WTC11 (cell line): Measurements from ENCODE around the gene PGGT1B. TPM values are rescaled to one million over a fixed set of nuclear protein-coding genes. Genes with fewer than 3 reads are reported as not detected.

ENCODE experiments used
- ATAC-seq: fragments of 200-7000 bp; cut with Tn5 transposase; 2 replicates; pipeline ENCODE4 v1.10.0; 2021; ENCODE audit warnings: mild to moderate bottlenecking, moderate library complexity
- CTCF ChIA-PET: fragments of 300-600 bp; sonication (Branson Sonifier 250); formaldehyde crosslinking; loops from one replicate; lab custom pipeline; 2021; ENCODE audit warnings: antibody characterized with exemption; lab: Charles Lee
- POLR2A ChIA-PET: fragments of 350-600 bp; sonication (Branson Sonifier 250); formaldehyde crosslinking; loops from one replicate; lab custom pipeline; 2021; ENCODE audit warnings: antibody characterized with exemption; lab: Charles Lee
- DNase-seq: peaks from one replicate; pipeline ENCODE4 v3.0.0; 2021; ENCODE audit warnings: low spot score
- H3K27ac Mint-ChIP-seq: 2 replicates; pipeline ENCODE4 v1.8.0; 2021; ENCODE audit warnings: mixed read lengths
- H3K27me3 Mint-ChIP-seq: 2 replicates; pipeline ENCODE4 v1.8.0; 2021; ENCODE audit warnings: low read depth, mild to moderate bottlenecking, moderate library complexity, mixed read lengths
- H3K36me3 Mint-ChIP-seq: 2 replicates; pipeline ENCODE4 v1.8.0; 2021; ENCODE audit warnings: mixed read lengths
- H3K4me1 Mint-ChIP-seq: 2 replicates; pipeline ENCODE4 v1.8.0; 2022; ENCODE audit warnings: mixed read lengths
- H3K4me3 Mint-ChIP-seq: 2 replicates; pipeline ENCODE4 v1.8.0; 2021; ENCODE audit warnings: mild to moderate bottlenecking, moderate library complexity, mixed read lengths
- H3K9me3 Mint-ChIP-seq: 2 replicates; pipeline ENCODE4 v1.8.0; 2021; ENCODE audit warnings: mixed read lengths
- ESRRA ChIP-seq: sonication (generic); formaldehyde crosslinking; IDR thresholded peaks from 2 replicates; pipeline ENCODE4 v1.8.1; 2022; ENCODE audit warnings: mild to moderate bottlenecking, missing genetic modification reagents, borderline replicate concordance
- FOXJ3 ChIP-seq: sonication (generic); formaldehyde crosslinking; IDR thresholded peaks from 2 replicates; pipeline ENCODE4 v1.9.0; 2021; ENCODE audit warnings: missing genetic modification reagents, mild to moderate bottlenecking, borderline replicate concordance
- FOXP1 ChIP-seq: sonication (generic); formaldehyde crosslinking; IDR thresholded peaks from 2 replicates; pipeline ENCODE4 v1.8.0; 2022; ENCODE audit warnings: missing genetic modification reagents, mild to moderate bottlenecking, moderate library complexity, borderline replicate concordance
- KAT7 ChIP-seq: sonication (generic); formaldehyde crosslinking; IDR thresholded peaks from 2 replicates; pipeline ENCODE4 v1.8.1; 2023; ENCODE audit warnings: missing genetic modification reagents, mild to moderate bottlenecking, borderline replicate concordance
- NR3C1 ChIP-seq: sonication (generic); formaldehyde crosslinking; conservative IDR thresholded peaks from 2 replicates; pipeline ENCODE4 v1.8.1; 2023; ENCODE audit warnings: low read depth, mild to moderate bottlenecking, missing genetic modification reagents
- PRRX2 ChIP-seq: fragments of 250-450 bp; sonication (Bioruptor Pico); IDR thresholded peaks from 2 replicates; pipeline ENCODE4 v1.8.0; 2021; ENCODE audit warnings: mild to moderate bottlenecking
- SP1 ChIP-seq: sonication (generic); formaldehyde crosslinking; conservative IDR thresholded peaks from 2 replicates; pipeline ENCODE4 v1.8.1; 2022; ENCODE audit warnings: missing genetic modification reagents
- TP53 ChIP-seq: sonication (generic); formaldehyde crosslinking; IDR thresholded peaks from 2 replicates; pipeline ENCODE4 v1.8.1; 2023; ENCODE audit warnings: mild to moderate bottlenecking, missing genetic modification reagents
- ZNF416 ChIP-seq: fragments of 250-450 bp; sonication (Bioruptor Pico); IDR thresholded peaks from 2 replicates; pipeline ENCODE4 v1.9.0; 2021; ENCODE audit warnings: mild to moderate bottlenecking, inconsistent platforms
- total RNA-seq: library from RNA; stranded (reverse); gene quantifications from 3 replicates; pipeline ENCODE4 v1.2.3, GENCODE V29; 2021
- TF ChIP-seq, protein P1 (sequence below): sonication (generic); formaldehyde crosslinking; IDR thresholded peaks from 2 replicates; pipeline ENCODE4 v1.8.0; 2022; ENCODE audit warnings: missing genetic modification reagents
- TF ChIP-seq, protein P2 (sequence below): sonication (generic); formaldehyde crosslinking; IDR thresholded peaks from 2 replicates; pipeline ENCODE4 v1.8.1; 2023; ENCODE audit warnings: mild to moderate bottlenecking, missing genetic modification reagents
- TF ChIP-seq, protein P3 (sequence below): sonication (generic); formaldehyde crosslinking; IDR thresholded peaks from 2 replicates; pipeline ENCODE4 v1.8.0; 2022; ENCODE audit warnings: mild to moderate bottlenecking, missing genetic modification reagents
- TF ChIP-seq, protein P4 (sequence below): sonication (generic); formaldehyde crosslinking; IDR thresholded peaks from 2 replicates; pipeline ENCODE4 v1.8.1; 2023; ENCODE audit warnings: mild to moderate bottlenecking, moderate library complexity, missing genetic modification reagents
- TF ChIP-seq, protein P5 (sequence below): sonication (generic); formaldehyde crosslinking; IDR thresholded peaks from 2 replicates; pipeline ENCODE4 v1.8.1; 2023; ENCODE audit warnings: mild to moderate bottlenecking, missing genetic modification reagents, moderate library complexity
- TF ChIP-seq, protein P6 (sequence below): sonication (generic); formaldehyde crosslinking; IDR thresholded peaks from 2 replicates; pipeline ENCODE4 v1.8.0; 2022; ENCODE audit warnings: mild to moderate bottlenecking, missing genetic modification reagents
- TF ChIP-seq, protein P7 (sequence below): sonication (generic); formaldehyde crosslinking; IDR thresholded peaks from 2 replicates; pipeline ENCODE4 v1.8.1; 2023; ENCODE audit warnings: mild to moderate bottlenecking, missing genetic modification reagents, borderline replicate concordance
- TF ChIP-seq, protein P8 (sequence below): fragments of 200-600 bp; IDR thresholded peaks from 2 replicates; pipeline ENCODE4 v1.8.0; 2022; ENCODE audit warnings: antibody characterized with exemption

Gene PGGT1B
- total RNA-seq, 1 experiment from 2014 or later = 43.0 TPM

DNA sequence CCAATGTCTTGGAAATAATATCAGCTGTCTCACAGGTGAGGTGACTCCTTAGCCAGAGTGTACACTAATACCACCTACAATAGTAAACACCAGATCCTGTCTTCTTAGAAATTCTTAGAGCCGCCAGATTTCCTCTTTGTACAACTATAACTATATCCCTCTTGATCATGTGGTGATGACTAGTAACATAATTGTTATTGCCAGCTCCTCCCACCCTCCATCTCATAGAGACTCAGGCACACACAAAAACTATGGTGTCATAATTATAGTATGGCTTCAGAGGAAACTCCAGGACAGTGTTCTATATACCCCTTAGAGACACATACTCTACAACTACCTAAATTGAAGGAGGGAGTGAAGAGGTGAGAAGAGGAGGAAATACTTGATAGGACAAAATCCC is 33.1 kb downstream of the PGGT1B start:
- no peak overlapping the region for H3K4me3 Mint-ChIP-seq
- POLR2A ChIA-PET = no interaction called here
- no peaks in the 10 kb centered on the region for H3K4me1 Mint-ChIP-seq
- TF ChIP-seq, protein P1, sequence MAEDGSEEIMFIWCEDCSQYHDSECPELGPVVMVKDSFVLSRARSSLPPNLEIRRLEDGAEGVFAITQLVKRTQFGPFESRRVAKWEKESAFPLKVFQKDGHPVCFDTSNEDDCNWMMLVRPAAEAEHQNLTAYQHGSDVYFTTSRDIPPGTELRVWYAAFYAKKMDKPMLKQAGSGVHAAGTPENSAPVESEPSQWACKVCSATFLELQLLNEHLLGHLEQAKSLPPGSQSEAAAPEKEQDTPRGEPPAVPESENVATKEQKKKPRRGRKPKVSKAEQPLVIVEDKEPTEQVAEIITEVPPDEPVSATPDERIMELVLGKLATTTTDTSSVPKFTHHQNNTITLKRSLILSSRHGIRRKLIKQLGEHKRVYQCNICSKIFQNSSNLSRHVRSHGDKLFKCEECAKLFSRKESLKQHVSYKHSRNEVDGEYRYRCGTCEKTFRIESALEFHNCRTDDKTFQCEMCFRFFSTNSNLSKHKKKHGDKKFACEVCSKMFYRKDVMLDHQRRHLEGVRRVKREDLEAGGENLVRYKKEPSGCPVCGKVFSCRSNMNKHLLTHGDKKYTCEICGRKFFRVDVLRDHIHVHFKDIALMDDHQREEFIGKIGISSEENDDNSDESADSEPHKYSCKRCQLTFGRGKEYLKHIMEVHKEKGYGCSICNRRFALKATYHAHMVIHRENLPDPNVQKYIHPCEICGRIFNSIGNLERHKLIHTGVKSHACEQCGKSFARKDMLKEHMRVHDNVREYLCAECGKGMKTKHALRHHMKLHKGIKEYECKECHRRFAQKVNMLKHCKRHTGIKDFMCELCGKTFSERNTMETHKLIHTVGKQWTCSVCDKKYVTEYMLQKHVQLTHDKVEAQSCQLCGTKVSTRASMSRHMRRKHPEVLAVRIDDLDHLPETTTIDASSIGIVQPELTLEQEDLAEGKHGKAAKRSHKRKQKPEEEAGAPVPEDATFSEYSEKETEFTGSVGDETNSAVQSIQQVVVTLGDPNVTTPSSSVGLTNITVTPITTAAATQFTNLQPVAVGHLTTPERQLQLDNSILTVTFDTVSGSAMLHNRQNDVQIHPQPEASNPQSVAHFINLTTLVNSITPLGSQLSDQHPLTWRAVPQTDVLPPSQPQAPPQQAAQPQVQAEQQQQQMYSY = no peak
- TF ChIP-seq, protein P2, sequence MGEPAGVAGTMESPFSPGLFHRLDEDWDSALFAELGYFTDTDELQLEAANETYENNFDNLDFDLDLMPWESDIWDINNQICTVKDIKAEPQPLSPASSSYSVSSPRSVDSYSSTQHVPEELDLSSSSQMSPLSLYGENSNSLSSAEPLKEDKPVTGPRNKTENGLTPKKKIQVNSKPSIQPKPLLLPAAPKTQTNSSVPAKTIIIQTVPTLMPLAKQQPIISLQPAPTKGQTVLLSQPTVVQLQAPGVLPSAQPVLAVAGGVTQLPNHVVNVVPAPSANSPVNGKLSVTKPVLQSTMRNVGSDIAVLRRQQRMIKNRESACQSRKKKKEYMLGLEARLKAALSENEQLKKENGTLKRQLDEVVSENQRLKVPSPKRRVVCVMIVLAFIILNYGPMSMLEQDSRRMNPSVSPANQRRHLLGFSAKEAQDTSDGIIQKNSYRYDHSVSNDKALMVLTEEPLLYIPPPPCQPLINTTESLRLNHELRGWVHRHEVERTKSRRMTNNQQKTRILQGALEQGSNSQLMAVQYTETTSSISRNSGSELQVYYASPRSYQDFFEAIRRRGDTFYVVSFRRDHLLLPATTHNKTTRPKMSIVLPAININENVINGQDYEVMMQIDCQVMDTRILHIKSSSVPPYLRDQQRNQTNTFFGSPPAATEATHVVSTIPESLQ (CRISPR knock-in tag) = no peak
- TF ChIP-seq FOXP1 = no peak
- TF ChIP-seq, protein P3, sequence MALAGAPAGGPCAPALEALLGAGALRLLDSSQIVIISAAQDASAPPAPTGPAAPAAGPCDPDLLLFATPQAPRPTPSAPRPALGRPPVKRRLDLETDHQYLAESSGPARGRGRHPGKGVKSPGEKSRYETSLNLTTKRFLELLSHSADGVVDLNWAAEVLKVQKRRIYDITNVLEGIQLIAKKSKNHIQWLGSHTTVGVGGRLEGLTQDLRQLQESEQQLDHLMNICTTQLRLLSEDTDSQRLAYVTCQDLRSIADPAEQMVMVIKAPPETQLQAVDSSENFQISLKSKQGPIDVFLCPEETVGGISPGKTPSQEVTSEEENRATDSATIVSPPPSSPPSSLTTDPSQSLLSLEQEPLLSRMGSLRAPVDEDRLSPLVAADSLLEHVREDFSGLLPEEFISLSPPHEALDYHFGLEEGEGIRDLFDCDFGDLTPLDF (CRISPR knock-in tag) = no peak
- no peak for TF ChIP-seq SP1 (CRISPR knock-in tag)
- TF ChIP-seq PRRX2 (CRISPR knock-in tag) = no peak
- TF ChIP-seq ESRRA = no peak
- TF ChIP-seq FOXJ3 (CRISPR knock-in tag) = no peak
- TF ChIP-seq NR3C1 (CRISPR knock-in tag) = no peak
- no peak for TF ChIP-seq TP53 (CRISPR knock-in tag)
- TF ChIP-seq, protein P4, sequence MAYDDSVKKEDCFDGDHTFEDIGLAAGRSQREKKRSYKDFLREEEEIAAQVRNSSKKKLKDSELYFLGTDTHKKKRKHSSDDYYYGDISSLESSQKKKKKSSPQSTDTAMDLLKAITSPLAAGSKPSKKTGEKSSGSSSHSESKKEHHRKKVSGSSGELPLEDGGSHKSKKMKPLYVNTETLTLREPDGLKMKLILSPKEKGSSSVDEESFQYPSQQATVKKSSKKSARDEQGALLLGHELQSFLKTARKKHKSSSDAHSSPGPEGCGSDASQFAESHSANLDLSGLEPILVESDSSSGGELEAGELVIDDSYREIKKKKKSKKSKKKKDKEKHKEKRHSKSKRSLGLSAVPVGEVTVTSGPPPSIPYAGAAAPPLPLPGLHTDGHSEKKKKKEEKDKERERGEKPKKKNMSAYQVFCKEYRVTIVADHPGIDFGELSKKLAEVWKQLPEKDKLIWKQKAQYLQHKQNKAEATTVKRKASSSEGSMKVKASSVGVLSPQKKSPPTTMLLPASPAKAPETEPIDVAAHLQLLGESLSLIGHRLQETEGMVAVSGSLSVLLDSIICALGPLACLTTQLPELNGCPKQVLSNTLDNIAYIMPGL (CRISPR knock-in tag) = no peak
- TF ChIP-seq, protein P5, sequence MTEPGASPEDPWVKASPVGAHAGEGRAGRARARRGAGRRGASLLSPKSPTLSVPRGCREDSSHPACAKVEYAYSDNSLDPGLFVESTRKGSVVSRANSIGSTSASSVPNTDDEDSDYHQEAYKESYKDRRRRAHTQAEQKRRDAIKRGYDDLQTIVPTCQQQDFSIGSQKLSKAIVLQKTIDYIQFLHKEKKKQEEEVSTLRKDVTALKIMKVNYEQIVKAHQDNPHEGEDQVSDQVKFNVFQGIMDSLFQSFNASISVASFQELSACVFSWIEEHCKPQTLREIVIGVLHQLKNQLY = no peak
- TF ChIP-seq, protein P6, sequence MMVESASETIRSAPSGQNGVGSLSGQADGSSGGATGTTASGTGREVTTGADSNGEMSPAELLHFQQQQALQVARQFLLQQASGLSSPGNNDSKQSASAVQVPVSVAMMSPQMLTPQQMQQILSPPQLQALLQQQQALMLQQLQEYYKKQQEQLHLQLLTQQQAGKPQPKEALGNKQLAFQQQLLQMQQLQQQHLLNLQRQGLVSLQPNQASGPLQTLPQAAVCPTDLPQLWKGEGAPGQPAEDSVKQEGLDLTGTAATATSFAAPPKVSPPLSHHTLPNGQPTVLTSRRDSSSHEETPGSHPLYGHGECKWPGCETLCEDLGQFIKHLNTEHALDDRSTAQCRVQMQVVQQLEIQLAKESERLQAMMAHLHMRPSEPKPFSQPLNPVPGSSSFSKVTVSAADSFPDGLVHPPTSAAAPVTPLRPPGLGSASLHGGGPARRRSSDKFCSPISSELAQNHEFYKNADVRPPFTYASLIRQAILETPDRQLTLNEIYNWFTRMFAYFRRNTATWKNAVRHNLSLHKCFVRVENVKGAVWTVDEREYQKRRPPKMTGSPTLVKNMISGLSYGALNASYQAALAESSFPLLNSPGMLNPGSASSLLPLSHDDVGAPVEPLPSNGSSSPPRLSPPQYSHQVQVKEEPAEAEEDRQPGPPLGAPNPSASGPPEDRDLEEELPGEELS (CRISPR knock-in tag) = no peak
- TF ChIP-seq KAT7 (CRISPR knock-in tag) = no peak
- TF ChIP-seq, protein P7, sequence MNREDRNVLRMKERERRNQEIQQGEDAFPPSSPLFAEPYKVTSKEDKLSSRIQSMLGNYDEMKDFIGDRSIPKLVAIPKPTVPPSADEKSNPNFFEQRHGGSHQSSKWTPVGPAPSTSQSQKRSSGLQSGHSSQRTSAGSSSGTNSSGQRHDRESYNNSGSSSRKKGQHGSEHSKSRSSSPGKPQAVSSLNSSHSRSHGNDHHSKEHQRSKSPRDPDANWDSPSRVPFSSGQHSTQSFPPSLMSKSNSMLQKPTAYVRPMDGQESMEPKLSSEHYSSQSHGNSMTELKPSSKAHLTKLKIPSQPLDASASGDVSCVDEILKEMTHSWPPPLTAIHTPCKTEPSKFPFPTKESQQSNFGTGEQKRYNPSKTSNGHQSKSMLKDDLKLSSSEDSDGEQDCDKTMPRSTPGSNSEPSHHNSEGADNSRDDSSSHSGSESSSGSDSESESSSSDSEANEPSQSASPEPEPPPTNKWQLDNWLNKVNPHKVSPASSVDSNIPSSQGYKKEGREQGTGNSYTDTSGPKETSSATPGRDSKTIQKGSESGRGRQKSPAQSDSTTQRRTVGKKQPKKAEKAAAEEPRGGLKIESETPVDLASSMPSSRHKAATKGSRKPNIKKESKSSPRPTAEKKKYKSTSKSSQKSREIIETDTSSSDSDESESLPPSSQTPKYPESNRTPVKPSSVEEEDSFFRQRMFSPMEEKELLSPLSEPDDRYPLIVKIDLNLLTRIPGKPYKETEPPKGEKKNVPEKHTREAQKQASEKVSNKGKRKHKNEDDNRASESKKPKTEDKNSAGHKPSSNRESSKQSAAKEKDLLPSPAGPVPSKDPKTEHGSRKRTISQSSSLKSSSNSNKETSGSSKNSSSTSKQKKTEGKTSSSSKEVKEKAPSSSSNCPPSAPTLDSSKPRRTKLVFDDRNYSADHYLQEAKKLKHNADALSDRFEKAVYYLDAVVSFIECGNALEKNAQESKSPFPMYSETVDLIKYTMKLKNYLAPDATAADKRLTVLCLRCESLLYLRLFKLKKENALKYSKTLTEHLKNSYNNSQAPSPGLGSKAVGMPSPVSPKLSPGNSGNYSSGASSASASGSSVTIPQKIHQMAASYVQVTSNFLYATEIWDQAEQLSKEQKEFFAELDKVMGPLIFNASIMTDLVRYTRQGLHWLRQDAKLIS (CRISPR knock-in tag) = no peak
- no peak for TF ChIP-seq ZNF416 (CRISPR knock-in tag)
- TF ChIP-seq, protein P8, sequence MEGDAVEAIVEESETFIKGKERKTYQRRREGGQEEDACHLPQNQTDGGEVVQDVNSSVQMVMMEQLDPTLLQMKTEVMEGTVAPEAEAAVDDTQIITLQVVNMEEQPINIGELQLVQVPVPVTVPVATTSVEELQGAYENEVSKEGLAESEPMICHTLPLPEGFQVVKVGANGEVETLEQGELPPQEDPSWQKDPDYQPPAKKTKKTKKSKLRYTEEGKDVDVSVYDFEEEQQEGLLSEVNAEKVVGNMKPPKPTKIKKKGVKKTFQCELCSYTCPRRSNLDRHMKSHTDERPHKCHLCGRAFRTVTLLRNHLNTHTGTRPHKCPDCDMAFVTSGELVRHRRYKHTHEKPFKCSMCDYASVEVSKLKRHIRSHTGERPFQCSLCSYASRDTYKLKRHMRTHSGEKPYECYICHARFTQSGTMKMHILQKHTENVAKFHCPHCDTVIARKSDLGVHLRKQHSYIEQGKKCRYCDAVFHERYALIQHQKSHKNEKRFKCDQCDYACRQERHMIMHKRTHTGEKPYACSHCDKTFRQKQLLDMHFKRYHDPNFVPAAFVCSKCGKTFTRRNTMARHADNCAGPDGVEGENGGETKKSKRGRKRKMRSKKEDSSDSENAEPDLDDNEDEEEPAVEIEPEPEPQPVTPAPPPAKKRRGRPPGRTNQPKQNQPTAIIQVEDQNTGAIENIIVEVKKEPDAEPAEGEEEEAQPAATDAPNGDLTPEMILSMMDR = no peak
- TF ChIP-seq, all 79 proteins: peak for 0
- Mint-ChIP-seq H3K27me3 (no peaks in the 10 kb centered on the region), H3K9me3 (no peaks in the 10 kb centered on the region), H3K36me3 (peaks cover 11% of the 10 kb centered on the region; the same call in 1 of the 2 replicates), H3K27ac (no peak overlapping the region)
- no peak for ATAC-seq
- CTCF ChIA-PET = no interaction called here
- no peak for DNase-seq
